Type B pancreatic cell (in vitro differentiated cells): ENCODE results near the gene GABRA4. TPM values are rescaled to one million over a fixed set of nuclear protein-coding genes. Genes with fewer than 3 reads are reported as not detected.

Experiments used
- DNase-seq: peaks from one replicate; pipeline ENCODE4 v3.0.0; 2021; ENCODE audit warnings: mixed read lengths; ENCODE audit not compliant: unreplicated experiment; ENCODE audit errors: extremely low spot score
- H3K27ac Mint-ChIP-seq: 2 replicates; pipeline ENCODE4 v1.8.0; 2021; ENCODE audit warnings: mild to moderate bottlenecking, mixed read lengths
- H3K27me3 Mint-ChIP-seq: 2 replicates; pipeline ENCODE4 v1.8.0; 2021; ENCODE audit warnings: mixed read lengths
- H3K36me3 Mint-ChIP-seq: 2 replicates; pipeline ENCODE4 v1.8.0; 2021; ENCODE audit warnings: mixed read lengths
- H3K4me1 Mint-ChIP-seq: one replicate; pipeline ENCODE4 v1.8.0; 2021; ENCODE audit warnings: mixed read lengths; ENCODE audit not compliant: unreplicated experiment
- H3K4me3 Mint-ChIP-seq: 2 replicates; pipeline ENCODE4 v1.8.0; 2021; ENCODE audit warnings: mild to moderate bottlenecking, mixed read lengths
- H3K9me3 Mint-ChIP-seq: 2 replicates; pipeline ENCODE4 v1.8.0; 2021; ENCODE audit warnings: mixed read lengths
- CTCF ChIP-seq: fragments of 200-600 bp; sonication (generic); conservative IDR thresholded peaks from 2 replicates; pipeline ENCODE4 v1.5.0; 2021; ENCODE audit warnings: antibody characterized with exemption, mild to moderate bottlenecking
- total RNA-seq: library from RNA; stranded (reverse); gene quantifications from 2 replicates; pipeline ENCODE4 v1.2.1, GENCODE V29; 2021; ENCODE audit warnings: low replicate concordance

The GABRA4 gene
- total RNA-seq, 1 donor from 2014 or later = 1.5 TPM

DNA sequence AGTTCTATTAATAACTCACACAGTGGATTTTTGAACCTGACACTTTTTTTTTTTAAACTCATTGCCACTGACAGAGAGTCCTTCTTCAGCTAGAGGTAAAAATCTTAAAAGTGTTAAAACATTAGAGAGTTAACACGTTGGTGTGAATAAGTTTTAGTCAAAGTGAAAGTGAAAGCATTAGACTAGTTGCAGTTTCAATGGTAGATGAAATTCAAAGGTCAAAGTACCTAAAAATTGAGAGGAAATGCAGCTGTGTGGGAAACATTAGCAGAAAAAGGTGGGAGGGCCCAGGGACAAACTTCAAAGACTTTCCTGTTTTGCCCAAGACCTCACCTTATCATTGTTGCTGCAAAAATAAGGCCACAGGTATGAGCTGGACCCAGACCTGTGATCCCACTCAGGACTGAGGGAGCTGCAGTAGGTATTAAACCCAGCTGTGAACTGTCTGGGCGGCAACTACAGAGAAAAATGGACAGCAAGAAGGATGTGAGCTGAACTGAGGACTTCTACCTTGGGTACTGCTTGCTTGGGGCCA is 17.6 kb upstream of the GABRA4 start:
- H3K27ac Mint-ChIP-seq = no peak overlapping the region
- no peak for TF ChIP-seq CTCF
- H3K9me3 Mint-ChIP-seq = no peaks in the 10 kb centered on the region
- H3K36me3 Mint-ChIP-seq = no peaks in the 10 kb centered on the region
- H3K4me3 Mint-ChIP-seq = no peak overlapping the region
- no peaks in the 10 kb centered on the region for H3K4me1 Mint-ChIP-seq
- H3K27me3 Mint-ChIP-seq = no peaks in the 10 kb centered on the region
- no peak for DNase-seq

GRCh38 chr4:47010347-47010911 is 17.0 kb upstream of the GABRA4 start:
- Mint-ChIP-seq H3K27me3 (no peaks in the 10 kb centered on the region), H3K4me3 (no peak overlapping the region), H3K27ac (no peak overlapping the region)

GRCh38 chr4:47002580-47002979 is 9.2 kb upstream of the GABRA4 start:
- TF ChIP-seq CTCF = peak; percentile 44
- no peaks in the 10 kb centered on the region for H3K4me1 Mint-ChIP-seq
- no peaks in the 10 kb centered on the region for H3K36me3 Mint-ChIP-seq

More at GRCh38 chr4:47010347-47010911, 17.0 kb upstream of the GABRA4 start:
- H3K36me3 Mint-ChIP-seq = no peaks in the 10 kb centered on the region
- no peak for DNase-seq
- TF ChIP-seq CTCF = no peak
- H3K9me3 Mint-ChIP-seq = no peaks in the 10 kb centered on the region
- no peaks in the 10 kb centered on the region for H3K4me1 Mint-ChIP-seq

GRCh38 chr4:47000406-47000805 is 7.0 kb upstream of the GABRA4 start:
- H3K27ac Mint-ChIP-seq = no peak overlapping the region
- DNase-seq = no peak
- H3K4me3 Mint-ChIP-seq = no peak overlapping the region
- no peaks in the 10 kb centered on the region for H3K9me3 Mint-ChIP-seq
- no peaks in the 10 kb centered on the region for H3K4me1 Mint-ChIP-seq
- no peaks in the 10 kb centered on the region for H3K36me3 Mint-ChIP-seq
- peaks cover 27% of the 10 kb centered on the region for H3K27me3 Mint-ChIP-seq
- TF ChIP-seq CTCF = no peak

More at GRCh38 chr4:47002580-47002979, 9.2 kb upstream of the GABRA4 start:
- H3K9me3 Mint-ChIP-seq = no peaks in the 10 kb centered on the region
- no peak for DNase-seq
- H3K27me3 Mint-ChIP-seq = peaks cover 6% of the 10 kb centered on the region
- no peak overlapping the region for H3K4me3 Mint-ChIP-seq
- no peak overlapping the region for H3K27ac Mint-ChIP-seq

GRCh38 chr4:46999566-46999965 is 6.2 kb upstream of the GABRA4 start:
- Mint-ChIP-seq H3K27ac (no peak overlapping the region), H3K9me3 (no peaks in the 10 kb centered on the region), H3K4me3 (no peak overlapping the region), H3K36me3 (no peaks in the 10 kb centered on the region), H3K27me3 (peaks cover 35% of the 10 kb centered on the region), H3K4me1 (no peaks in the 10 kb centered on the region)
- no peak for DNase-seq
- TF ChIP-seq CTCF = no peak
